Myocyte (in vitro differentiated cells): Measurements from ENCODE around the gene GSTA5. TPM values are rescaled to one million over a fixed set of nuclear protein-coding genes. Genes with fewer than 3 reads are reported as not detected.
A peak's percentile ranks its signal among the peaks of the same experiment; 100 is the strongest.
"Not testable (repeated sequence)": the region's sequence is repeated elsewhere in the genome, so short reads cannot be mapped to it uniquely, and the experiment has no call there.

Experiments
- DNase-seq: peaks from one replicate; pipeline ENCODE4 v3.0.0-alpha.2; 2012; ENCODE audit warnings: low read depth
- polyA plus RNA-seq: library from polyadenylated mRNA; unstranded; fragments of >200 nt; gene quantifications from one replicate; pipeline ENCODE4 v1.2.1, GENCODE V29; 2012; ENCODE audit warnings: missing spikeins
- total RNA-seq: library from RNA; depleted of rRNA; stranded (reverse); fragments of >200 nt; gene quantifications from 2 replicates; pipeline ENCODE4 v1.2.3, GENCODE V29; 2014

The GSTA5 gene
- not detected in 2 replicates for total RNA-seq
- polyA plus RNA-seq: not detected

DNA sequence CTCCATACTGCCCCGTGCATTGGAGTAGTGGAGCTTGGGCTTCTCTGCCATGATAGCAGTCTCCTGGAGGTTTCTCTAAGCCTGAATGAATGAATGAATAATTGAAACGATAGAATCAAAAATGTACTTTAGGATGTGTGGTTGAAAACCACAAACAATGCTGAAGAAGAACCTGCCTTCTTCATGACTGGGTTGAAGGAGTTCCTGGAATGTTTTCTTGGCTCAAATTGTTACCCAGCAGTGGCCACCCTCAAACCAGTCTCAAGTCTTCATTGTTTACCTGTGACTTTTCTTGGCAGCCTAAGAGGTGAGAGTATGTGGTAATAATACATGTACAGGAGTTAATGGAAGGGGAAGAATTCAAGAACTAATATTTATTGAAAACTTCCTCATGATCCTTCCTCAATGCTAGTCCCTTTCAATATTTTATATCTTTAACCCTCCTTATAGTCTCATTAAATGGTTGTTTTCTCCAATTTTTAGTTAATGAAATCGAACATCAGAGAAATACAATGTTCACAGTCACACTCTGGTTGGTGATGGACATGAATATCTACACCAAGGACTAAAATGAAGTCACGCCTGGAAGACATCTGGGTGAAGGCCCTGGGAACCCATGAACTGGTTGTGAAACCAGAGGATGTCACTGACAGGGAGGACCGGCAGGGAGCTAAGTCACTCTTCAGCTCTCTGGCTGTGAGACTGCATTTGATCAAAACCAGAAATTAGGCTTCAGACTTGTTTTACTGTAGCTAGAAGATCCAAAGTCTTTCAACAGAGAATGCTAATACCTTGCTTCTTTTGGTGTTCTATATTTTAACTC, at the start of gene GSTA5:
Gene GSTA5, minus strand, starts transcription at position 51 of the 823 bp plus-strand sequence.
- DNase-seq: no peak

DNA sequence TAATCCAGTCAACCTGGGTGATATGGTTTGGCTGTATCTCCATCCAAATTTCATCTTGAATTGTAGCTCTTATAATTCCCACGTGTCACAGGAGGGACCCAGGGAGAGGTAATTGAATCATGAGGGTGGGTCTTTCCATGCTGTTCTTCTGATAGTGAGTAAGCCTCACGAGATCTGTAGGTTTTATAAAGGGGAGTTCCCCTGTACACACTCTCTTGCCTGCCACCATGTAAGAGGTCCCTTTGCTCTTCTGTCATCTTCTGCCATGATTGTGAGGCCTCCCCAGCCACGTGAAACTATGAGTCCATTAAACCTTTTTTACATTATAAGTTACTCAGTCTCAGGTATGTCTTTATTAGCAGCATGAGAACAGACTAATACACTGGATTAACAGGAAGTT, 49.4 kb upstream of the GSTA5 start:
- DNase-seq: no peak

DNA sequence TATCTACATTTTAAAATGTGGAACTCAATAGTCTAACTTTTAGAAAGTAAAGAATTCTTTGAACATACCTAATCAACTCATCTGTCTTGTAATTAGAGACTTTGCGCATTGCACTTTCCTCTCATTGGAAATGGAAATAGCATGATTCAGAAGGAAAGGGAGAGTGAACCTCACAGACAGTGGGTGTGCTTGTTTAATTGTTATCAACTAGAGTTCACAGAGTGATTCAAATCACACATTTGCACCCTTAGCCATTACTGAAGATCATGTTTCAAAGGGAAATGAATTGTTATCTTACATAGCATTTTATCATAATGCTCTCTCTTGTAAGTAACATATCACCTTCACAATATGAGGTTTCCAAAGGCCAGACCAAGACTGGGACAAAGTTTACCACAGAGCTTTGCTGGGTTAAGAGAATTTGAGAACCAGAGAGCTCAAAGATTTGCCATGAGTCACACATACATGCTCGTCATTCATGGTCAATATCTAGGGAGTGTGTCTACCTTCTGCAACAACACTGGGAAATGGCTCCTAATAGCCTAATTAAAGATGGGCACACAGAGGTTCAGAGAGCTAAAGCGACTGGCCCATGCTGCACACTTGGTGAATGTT, 47.4 kb upstream of the GSTA5 start:
- no peak for DNase-seq

DNA sequence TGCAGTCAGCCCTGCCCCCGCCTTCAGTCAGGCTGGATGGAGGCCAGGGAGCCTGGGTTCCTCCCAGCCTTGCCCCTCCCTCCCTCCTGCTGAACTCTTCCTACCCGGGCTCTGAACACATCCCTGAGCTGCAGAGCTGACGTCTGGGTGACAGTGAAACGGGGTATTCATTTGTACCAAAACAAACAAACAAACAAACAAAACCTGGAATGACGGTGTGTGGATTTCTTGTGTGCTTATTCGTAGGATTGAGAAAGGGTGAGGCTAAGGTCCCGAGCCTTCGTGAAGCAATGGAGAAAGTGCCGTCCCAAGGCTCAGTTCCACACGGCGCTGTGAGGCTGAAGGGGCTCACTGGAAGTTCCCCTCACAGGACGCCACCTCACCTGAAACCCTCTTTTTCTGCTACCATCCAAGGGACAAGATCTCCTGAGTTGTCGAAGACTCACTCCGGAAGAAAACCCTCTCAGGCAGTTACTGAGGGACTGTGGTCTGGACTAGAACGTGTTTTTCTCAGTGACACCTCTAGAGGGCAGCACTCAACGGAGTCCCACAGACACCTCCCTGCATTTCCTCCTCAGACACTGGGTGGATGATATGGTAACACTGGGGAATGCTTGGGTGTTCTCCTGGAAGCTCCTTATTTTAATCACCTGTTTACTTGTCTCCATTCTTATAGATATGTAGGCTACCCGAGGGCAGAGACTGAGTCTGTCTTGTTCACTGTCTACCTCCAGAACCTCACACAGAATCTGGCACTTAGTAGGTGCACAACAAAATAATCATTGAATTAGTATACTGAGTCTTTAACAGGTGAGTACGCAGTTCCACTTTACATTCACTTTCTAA, 41.6 kb upstream of the GSTA5 start:
- DNase-seq: peak; percentile 80

DNA sequence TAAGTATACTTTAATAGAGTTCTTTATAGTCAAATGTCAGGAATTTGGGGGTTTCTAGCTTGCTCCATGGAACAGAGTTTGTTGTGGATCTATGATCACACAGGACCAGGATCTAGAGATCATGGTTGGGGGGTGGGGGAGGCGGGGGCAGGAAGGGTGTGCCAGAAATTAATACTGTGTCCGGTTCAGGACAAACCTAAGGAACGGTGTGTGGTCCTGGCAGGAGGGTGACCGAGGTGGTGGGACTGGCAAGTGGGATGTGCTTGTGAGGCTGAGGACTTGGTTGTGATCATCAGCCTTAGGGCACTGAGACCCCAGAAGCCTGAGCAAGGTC, 41.0 kb upstream of the GSTA5 start:
- no peak for DNase-seq

DNA sequence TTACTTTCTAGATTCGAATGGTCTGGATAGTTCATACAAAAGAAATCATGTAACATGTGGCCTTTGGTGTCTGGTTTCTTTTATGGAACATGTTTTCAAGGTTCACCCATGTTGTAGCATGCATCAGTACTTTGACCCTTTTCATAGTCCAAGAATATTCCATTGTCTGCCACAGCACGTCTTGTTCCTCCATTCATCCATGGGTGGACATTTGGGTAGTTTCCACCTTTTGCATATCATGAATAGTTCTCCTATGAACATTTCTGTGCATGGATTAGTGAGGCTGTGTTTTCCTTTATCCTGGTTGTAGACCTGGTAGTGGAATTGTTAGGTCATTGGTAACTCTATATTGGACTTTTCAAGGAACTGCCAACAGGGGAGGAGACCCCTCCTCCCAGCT, 37.2 kb upstream of the GSTA5 start:
- DNase-seq: no peak

DNA sequence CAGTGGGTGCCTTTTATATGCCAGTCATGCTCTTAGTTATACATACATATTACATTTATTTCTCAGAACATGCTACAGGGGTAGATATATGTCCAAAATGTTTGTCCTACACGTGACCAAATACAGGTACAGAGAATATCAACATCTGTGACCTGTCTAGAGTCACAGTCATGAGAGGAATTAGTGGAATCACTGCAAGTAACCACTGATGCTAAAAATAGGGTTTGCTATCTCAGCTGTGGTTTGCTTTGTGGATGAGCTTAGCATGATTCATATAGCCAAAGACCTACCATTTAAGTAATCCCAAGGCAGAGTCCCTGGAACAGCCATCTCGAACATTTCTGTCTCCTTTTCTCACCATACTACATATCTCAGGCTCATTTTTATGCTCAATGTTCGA, 36.6 kb upstream of the GSTA5 start:
- peak; percentile 70 for DNase-seq

DNA sequence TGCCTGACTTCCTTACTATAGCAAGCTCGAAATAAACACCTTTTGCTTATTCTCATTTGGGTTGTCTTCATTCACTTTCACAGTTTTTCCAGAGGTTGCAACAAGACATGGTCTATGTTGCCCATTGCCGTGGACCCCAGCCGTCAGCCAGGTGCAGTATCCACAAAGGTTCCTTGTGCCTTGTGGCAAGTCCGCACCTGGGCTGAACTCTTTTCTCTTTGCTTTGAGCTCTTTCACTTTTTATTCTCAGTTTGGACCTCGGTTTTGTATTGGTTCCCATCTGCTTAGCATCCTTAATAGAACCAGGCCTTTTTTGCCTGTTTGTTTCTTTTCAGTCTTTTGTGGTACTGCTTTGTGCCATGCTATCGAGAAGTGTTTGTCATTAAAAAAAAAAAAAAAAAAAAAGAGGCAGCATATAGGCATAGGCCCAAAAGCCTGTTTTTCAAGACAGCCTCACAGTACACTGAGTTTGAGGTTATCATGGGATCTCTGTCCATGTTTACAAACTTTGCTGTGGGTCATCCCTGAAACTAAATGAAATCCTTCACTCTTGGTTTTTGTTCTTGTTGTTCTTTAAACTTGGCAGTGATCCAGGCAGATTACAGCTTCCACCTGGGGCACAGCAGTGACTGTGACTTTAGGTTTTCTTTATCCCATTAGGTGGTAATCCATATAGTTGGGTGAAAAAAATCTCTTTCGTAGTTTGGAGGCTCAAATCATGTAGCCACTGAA, 35.6 kb upstream of the GSTA5 start:
- no peak for DNase-seq

DNA sequence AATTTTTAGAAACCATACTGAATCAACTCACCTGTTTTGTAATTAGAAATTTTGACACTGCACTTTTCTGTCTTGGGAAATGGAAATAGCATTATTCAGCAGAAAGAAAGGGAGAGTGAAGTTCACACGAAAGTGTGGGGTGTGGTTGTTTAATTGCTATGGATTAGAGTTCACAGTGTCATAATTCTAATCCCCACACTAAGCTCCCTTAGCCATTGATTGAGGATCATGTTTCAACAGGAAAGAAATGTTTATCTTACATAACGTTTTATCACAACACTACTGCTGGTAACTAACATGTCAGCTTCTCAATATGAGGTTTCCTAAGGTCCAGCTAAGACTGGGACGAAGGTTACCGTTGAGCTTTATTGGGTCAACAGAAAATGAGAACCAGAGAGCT, 31.4 kb upstream of the GSTA5 start:
- DNase-seq: no peak

DNA sequence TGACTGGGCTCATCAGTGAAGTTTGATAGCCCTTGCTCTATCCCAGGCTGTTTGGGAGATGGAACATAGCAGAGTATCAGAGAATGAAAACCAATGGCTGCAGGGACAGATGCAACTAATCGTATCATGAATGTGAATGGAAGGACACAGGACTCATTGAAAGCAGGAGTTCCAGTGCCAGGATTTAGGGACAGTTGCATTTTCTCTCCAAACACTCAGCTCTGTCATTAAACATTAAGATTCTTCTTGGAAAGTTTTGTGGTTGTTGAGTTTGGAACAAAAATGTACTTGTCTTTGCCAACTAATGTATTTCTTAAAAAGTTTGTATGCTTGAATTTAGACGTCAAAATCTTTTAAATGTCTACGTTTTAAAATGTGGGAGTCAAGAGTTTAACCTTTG, 31.0 kb upstream of the GSTA5 start:
- DNase-seq: no peak

DNA sequence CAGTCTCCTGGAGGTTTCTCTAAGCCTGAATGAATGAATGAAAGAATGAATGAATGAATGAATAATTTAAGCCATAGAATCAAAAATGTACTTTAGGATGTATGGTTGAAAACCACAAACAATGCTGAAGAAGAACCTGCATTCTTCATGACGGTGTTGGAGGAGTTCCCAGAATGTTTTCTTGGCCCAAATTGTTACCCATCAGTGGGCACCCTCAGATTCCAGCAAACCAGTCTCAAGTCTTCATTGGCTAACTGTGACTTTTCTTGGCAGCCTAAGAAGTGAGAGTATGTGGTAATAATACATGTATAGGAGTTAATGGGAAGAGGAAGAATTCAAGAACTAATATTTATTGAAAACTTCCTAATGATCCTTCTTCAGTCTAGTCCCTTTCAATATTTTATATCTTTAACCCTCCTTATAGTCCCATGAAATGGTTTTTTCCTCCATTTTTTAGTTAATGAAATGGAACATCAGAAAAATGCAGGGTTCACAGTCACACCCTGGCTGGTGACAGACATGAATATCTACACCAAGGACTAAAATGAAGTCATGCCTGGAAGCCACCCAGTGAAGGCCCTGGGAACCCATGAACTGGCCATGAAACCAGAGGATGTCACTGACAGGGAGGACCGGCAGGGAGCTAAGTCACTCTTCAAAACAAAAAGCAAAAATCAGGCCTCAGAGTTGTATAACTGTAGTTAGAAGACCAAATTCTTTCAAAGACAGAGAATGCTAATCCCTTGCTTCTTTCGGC, 29.9 kb upstream of the GSTA5 start:
- DNase-seq: not testable (repeated sequence)

DNA sequence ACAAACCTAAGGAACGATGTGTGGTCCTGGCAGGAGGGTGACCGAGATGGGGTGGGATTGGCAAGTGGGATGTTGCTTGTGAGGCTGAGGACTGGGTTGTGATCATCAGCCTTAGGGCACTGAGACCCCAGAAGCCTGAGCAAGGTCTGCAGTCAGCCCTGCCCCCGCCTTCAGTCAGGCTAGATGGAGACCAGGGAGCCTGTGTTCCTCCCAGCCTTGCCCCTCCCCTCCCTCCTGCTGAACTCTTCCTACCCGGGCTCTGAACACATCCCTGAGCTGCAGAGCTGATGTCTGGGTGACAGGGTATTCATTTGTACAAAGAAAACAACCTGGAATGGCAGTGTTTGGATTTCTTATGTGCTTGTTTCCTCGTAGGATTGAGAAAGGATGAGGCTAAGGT, 28.3 kb upstream of the GSTA5 start:
- not testable (repeated sequence) for DNase-seq

DNA sequence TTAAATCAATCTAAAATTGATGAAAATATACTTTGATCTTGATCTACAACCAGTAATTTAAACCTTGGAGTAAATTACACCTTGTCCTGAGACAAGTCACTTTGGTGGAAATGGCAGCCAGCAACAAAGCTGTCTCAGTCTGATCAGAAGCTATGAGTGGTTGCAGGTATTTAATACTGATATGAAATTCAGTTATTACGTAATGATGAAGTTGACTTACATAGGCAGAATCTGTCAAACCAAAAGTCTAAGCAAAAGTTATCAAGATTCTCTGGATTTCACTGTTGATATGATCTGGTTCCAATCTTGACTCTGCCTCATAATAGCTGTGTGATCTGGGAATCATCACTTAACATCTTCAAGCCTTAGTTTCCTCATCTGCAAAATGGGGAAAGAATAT, 27.6 kb upstream of the GSTA5 start:
- DNase-seq: no peak

DNA sequence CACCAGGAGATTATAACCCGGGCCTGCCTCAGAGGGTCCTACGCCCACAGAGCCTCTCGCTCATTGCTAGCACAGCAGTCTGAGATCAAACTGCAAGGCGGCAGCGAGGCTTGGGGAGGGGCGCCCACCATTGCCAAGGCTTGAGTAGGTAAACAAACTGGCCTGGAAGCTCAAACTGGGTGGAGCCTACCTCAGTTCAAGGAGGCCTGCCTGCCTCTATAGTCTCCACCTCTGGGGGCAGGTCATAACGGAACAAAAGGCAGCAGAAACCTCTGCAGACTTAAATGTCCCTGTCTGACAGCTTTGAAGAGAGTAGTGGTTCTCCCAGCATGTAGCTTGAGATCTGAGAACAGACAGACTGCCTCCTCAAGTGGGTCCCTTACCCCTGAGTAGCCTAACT, 20.5 kb upstream of the GSTA5 start:
- not testable (repeated sequence) for DNase-seq

DNA sequence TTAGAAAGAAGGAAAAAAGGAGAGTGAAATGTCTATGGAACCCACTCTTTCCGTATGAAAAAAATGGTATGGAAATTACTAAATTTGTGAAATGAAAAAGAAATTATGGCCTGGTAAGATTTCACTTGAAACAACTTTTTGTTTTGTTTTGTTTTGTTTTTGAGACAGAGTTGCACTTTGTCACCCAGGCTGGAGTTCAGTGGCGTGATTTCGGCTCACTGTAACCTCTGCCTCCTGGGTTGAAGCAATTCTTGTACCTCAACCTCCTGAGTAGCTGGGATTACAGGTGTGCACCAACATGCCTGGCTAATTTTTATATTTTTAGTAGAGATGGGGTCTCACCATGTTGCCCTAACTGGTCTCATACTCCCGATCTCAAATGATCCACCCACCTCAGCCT, 17.8 kb upstream of the GSTA5 start:
- DNase-seq: no peak

DNA sequence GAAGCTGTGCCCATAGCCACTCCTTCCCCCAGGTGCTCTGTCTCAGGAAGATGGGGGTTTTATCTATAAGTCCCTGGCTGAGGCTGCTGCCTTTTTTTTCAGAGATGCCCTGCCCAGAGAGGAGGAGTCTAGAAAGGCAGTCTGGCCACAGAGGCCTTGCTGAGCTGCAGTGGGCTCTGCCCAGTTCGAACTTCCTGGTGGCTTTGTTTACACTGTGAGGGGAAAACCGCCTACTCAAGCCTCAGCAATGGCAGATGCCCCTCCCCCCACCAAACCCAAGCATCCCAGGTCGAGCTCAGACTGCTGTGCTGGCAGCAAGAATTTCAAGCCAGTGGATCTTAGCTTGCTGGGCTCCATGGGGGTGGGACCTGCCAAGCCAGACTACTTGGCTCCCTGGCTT, 15.5 kb upstream of the GSTA5 start:
- DNase-seq: not testable (repeated sequence)

DNA sequence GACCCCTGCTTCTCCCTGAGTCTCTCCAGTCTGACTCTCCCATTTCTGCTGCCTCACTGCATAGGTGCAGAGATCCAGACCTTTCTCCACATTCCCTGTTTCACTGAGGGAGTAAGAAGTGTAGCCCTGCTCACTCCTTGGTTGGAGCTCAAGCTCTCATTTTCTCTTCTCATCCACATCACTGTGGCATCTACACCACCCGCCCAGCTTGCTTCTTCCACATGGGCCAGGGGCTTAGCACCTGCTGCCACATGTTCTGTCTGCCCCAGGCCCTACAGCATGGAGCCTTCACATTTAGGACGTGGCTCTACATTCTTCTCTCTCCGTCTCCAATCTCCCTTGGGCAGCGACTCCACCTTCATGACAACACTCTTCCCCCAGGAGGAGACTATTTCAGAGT, 8.5 kb upstream of the GSTA5 start:
- DNase-seq: no peak

DNA sequence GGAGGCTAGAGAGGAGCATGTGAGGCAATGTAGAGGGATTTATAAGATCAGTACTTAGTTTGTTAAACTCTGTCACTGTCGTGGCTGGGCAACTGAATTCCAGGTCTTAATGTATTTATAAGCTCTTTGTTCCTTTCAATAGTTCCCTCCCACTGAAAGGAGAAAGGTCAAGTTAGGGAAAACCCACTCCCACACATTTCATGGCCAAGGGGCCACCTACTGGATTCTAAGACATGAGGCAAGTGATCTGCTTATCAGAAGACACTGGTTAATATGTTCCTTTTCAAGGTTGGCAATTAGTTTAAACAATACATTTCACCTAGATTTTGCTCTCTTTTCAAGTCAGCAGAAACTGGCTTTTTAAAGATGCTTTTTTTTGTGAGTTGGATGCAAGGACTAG, 5.4 kb upstream of the GSTA5 start:
- no peak for DNase-seq

DNA sequence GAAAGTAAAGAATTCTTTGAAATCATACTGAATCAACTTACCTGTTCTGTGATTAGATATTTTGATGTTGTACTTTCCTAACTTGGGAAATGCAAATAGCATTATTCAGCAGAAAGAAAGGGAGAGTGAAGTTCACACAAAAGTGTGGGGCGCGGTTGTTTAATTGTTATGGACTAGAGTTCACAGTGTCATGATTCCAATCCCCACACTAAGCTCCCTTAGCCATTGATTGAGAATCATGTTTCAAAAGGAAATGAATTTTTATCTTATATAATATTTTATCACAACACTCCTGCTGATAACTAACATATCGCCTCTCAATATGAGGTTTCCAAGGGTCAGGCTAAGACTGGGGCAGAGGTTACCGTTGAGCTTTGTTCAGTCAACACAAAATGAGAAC, 3.0 kb upstream of the GSTA5 start:
- no peak for DNase-seq

DNA sequence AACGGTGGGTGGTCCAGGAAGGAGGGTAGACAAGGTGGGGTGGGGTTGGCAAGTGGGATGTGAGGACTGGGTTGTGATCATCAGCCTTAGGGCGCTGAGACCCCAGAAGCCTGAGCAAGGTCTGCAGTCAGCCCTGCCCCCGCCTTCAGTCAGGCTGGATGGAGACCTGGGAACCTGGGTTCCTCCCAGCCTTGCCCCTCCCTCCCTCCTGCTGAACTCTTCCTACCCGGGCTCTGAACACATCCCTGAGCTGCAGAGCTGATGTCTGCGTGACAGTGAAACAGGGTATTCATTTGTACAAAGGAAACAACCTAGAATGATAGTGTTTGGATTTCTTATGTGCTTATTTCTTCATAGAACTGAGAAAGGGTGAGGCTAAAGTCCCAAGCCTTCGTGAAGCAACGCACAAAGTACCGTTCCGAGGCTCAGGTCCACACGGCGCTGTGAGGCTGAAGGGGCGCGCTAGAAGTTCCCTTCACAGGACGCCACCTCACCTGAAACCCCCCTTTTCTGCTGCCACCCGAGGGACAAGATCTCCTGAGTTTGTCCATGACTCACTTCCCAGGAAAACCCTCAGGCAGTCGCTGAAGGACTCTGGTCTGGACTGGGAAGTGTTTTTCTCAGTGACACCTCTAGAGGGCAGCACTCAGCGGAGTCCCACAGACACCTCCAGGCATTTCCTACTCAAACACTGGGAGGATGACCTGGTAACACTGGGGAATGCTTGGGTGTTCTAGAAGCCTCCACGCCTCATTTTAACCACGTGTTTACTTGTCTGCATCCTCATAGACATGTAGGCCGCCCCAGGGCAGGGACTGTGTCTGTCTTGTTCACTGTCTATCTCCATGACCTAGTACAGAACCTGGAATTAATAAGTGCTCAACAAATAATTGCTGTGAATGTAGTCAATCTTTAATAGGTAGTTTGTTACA, 1.2 kb downstream of the GSTA5 start:
- peak; percentile 72 for DNase-seq
